GM10847 (cell line): ENCODE measurements around the gene EXOC2.

Source experiments
- POLR2A ChIP-seq: IDR thresholded peaks from 2 replicates; pipeline ENCODE4 v1.6.1; 2011; ENCODE audit not compliant: insufficient read length; ENCODE audit errors: extremely low read depth

Gene EXOC2

GRCh38 chr6:499617-500016 is 193.3 kb downstream of the EXOC2 start:
- TF ChIP-seq POLR2A, result no peak

GRCh38 chr6:498795-499231 is 194.1 kb downstream of the EXOC2 start:
- TF ChIP-seq POLR2A, result no peak

- no peak for TF ChIP-seq POLR2A
Measured at GRCh38 chr6:497258-497657, 195.7 kb downstream of the EXOC2 start.

- TF ChIP-seq POLR2A, result no peak
Measured at GRCh38 chr6:496649-497048, 196.3 kb downstream of the EXOC2 start.

- no peak for TF ChIP-seq POLR2A
Measured at GRCh38 chr6:494394-494793, 198.5 kb downstream of the EXOC2 start.

GRCh38 chr6:493840-494239 is 199.1 kb downstream of the EXOC2 start:
- no peak for TF ChIP-seq POLR2A

GRCh38 chr6:492816-493414 is 200.0 kb downstream of the EXOC2 start:
- TF ChIP-seq POLR2A, result no peak

- no peak for TF ChIP-seq POLR2A
Measured at GRCh38 chr6:492178-492577, 200.8 kb downstream of the EXOC2 start.

- no peak for TF ChIP-seq POLR2A
Measured at GRCh38 chr6:491233-491632, 201.7 kb downstream of the EXOC2 start.

GRCh38 chr6:490251-491037 is 202.5 kb downstream of the EXOC2 start:
- TF ChIP-seq POLR2A, result no peak

GRCh38 chr6:489762-490161 is 203.2 kb downstream of the EXOC2 start:
- no peak for TF ChIP-seq POLR2A

GRCh38 chr6:489001-489400 is 203.9 kb downstream of the EXOC2 start:
- no peak for TF ChIP-seq POLR2A

GRCh38 chr6:487956-488355 is 205.0 kb downstream of the EXOC2 start:
- no peak for TF ChIP-seq POLR2A

GRCh38 chr6:485655-486170 is 207.2 kb downstream of the EXOC2 start:
- no peak for TF ChIP-seq POLR2A

GRCh38 chr6:484746-485145 is 208.2 kb downstream of the EXOC2 start:
- no peak for TF ChIP-seq POLR2A

GRCh38 chr6:484086-484745 is 208.7 kb downstream of the EXOC2 start:
- TF ChIP-seq POLR2A, result no peak
